Measurements from ENCODE around the gene C2orf76. TPM values are rescaled to one million over a fixed set of nuclear protein-coding genes. Genes with fewer than 3 reads are reported as not detected.
A peak's percentile ranks its signal among the peaks of the same experiment; 100 is the strongest.
"Not testable (repeated sequence)": the region's sequence is repeated elsewhere in the genome, so short reads cannot be mapped to it uniquely, and the experiment has no call there.

C2orf76 gene
- total RNA-seq, 2 donors from 2014 or later: 5.3 to 6.8 TPM

GRCh38 chr2:119282996-119283511 is 83.6 kb downstream of the C2orf76 start:
- intact Hi-C loops (cut with DNase I, micrococcal nuclease): no loop called here
- no peak for ATAC-seq
- DNase-seq: no peak

- intact Hi-C loops (cut with DNase I, micrococcal nuclease): no loop called here
- ATAC-seq: no peak
- no peak for DNase-seq
Observed at GRCh38 chr2:119282146-119282995, 84.3 kb downstream of the C2orf76 start.

- DNase-seq (no peak), ATAC-seq (no peak)
- intact Hi-C loops (cut with DNase I, micrococcal nuclease): no loop called here
Observed at GRCh38 chr2:119280680-119281079, 86.0 kb downstream of the C2orf76 start.

- intact Hi-C loops (cut with DNase I, micrococcal nuclease): no loop called here
- DNase-seq: no peak
- no peak for ATAC-seq
Observed at GRCh38 chr2:119279666-119280065, 87.0 kb downstream of the C2orf76 start.

GRCh38 chr2:119278946-119279345 is 87.7 kb downstream of the C2orf76 start:
- intact Hi-C loops (cut with DNase I, micrococcal nuclease): no loop called here
- DNase-seq (no peak), ATAC-seq (no peak)

- intact Hi-C loops (cut with DNase I, micrococcal nuclease); ATAC-seq; DNase-seq: not testable (repeated sequence)
Observed at GRCh38 chr2:119278385-119278784, 88.2 kb downstream of the C2orf76 start.

GRCh38 chr2:119276864-119277263 is 89.8 kb downstream of the C2orf76 start:
- intact Hi-C loops (cut with DNase I, micrococcal nuclease): no loop called here
- no peak for ATAC-seq

GRCh38 chr2:119267604-119268003 is 99.0 kb downstream of the C2orf76 start:
- intact Hi-C loops (cut with DNase I, micrococcal nuclease): no loop called here
- ATAC-seq: no peak
- DNase-seq: no peak

More at GRCh38 chr2:119276864-119277263, 89.8 kb downstream of the C2orf76 start:
- no peak for DNase-seq

- DNase-seq (no peak), ATAC-seq (no peak)
- intact Hi-C loops (cut with DNase I, micrococcal nuclease): no loop called here
Observed at GRCh38 chr2:119266091-119266589, 100.5 kb downstream of the C2orf76 start.

- ATAC-seq (no peak), DNase-seq (no peak)
- intact Hi-C loops (cut with DNase I, micrococcal nuclease): no loop called here
Observed at GRCh38 chr2:119265693-119266066, 101.0 kb downstream of the C2orf76 start.

- DNase-seq (peak in 1 of 2 donors; percentile 53), ATAC-seq (peak; percentile 90)
- intact Hi-C loops (cut with DNase I, micrococcal nuclease): no loop called here
Observed at GRCh38 chr2:119264781-119265692, 101.6 kb downstream of the C2orf76 start.

- no peak for ATAC-seq
- no peak for DNase-seq
- intact Hi-C loops (cut with DNase I, micrococcal nuclease): no loop called here
Observed at GRCh38 chr2:119263656-119264055, 103.0 kb downstream of the C2orf76 start.

GRCh38 chr2:119263025-119263424 is 103.6 kb downstream of the C2orf76 start:
- DNase-seq (no peak), ATAC-seq (no peak)
- intact Hi-C loops (cut with DNase I, micrococcal nuclease): no loop called here

GRCh38 chr2:119261493-119262225 is 105.0 kb downstream of the C2orf76 start:
- no peak for ATAC-seq

GRCh38 chr2:119260646-119261492 is 105.8 kb downstream of the C2orf76 start:
- no peak for DNase-seq
- intact Hi-C loops (cut with DNase I, micrococcal nuclease): no loop called here
- ATAC-seq: no peak

More at GRCh38 chr2:119261493-119262225, 105.0 kb downstream of the C2orf76 start:
- no peak for DNase-seq
- intact Hi-C loops (cut with DNase I, micrococcal nuclease): no loop called here

- intact Hi-C loops (cut with DNase I, micrococcal nuclease): no loop called here
- DNase-seq: no peak
- no peak for ATAC-seq
Observed at GRCh38 chr2:119259296-119259860, 107.3 kb downstream of the C2orf76 start.

GRCh38 chr2:119257198-119257597 is 109.4 kb downstream of the C2orf76 start:
- ATAC-seq (no peak), DNase-seq (no peak)
- intact Hi-C loops (cut with DNase I, micrococcal nuclease): no loop called here

GRCh38 chr2:119256582-119256921 is 110.1 kb downstream of the C2orf76 start:
- ATAC-seq (no peak), DNase-seq (no peak)
- intact Hi-C loops (cut with DNase I, micrococcal nuclease): no loop called here
